Stimulated activated naive CD8-positive, alpha-beta T cell treated with anti-CD3 and anti-CD28 coated beads, Interleukin-15, amount 100 ng/mL, for 72 hours (primary cell): Measurements from ENCODE around the gene PPFIBP1.
A peak's percentile ranks its signal among the peaks of the same experiment; 100 is the strongest.
"Not testable (repeated sequence)": the region's sequence is repeated elsewhere in the genome, so short reads cannot be mapped to it uniquely, and the experiment has no call there.

ENCODE experiments used
- ATAC-seq: fragments of 150-1000 bp; cut with Tn5 transposase; 2 replicates; pipeline ENCODE4 v1.10.0; 2021; ENCODE audit warnings: mild to moderate bottlenecking, moderate library complexity
- DNase-seq, 2 donors: peaks; one replicate each; pipeline ENCODE4 v3.0.0; 2021 to 2022
- H3K27ac Mint-ChIP-seq, 2 donors: one replicate each; pipeline ENCODE4 v1.8.0; 2022; ENCODE audit warnings: mild to moderate bottlenecking in 2 of 2, mixed read lengths in 2 of 2, moderate library complexity in 2 of 2
- H3K27me3 Mint-ChIP-seq: one replicate; pipeline ENCODE4 v1.8.0; 2022; ENCODE audit warnings: mixed read lengths
- H3K4me1 Mint-ChIP-seq: one replicate; pipeline ENCODE4 v1.8.0; 2022; ENCODE audit warnings: mild to moderate bottlenecking, mixed read lengths
- H3K4me3 Mint-ChIP-seq, 2 donors: one replicate each; pipeline ENCODE4 v1.8.0; 2022; ENCODE audit warnings: mild to moderate bottlenecking in 2 of 2, mixed read lengths in 2 of 2, moderate library complexity in 1 of 2
- H3K9me3 Mint-ChIP-seq, 2 donors: one replicate each; pipeline ENCODE4 v1.8.0; 2022; ENCODE audit warnings: mixed read lengths in 2 of 2

The PPFIBP1 gene

GRCh38 chr12:27627853-27628469, 104.0 kb downstream of the PPFIBP1 start:
- H3K9me3 Mint-ChIP-seq, H3K27me3 Mint-ChIP-seq, DNase-seq: not testable (repeated sequence)
- peak overlapping the region; percentile 52 to 59 for H3K4me3 Mint-ChIP-seq
- peak; percentile 87 for ATAC-seq
- peaks cover 17% of the 10 kb centered on the region for H3K4me1 Mint-ChIP-seq
- H3K27ac Mint-ChIP-seq: peak overlapping the region in 1 of 2 donors; percentile 94

- not testable (repeated sequence) for H3K4me3 Mint-ChIP-seq, H3K9me3 Mint-ChIP-seq, ATAC-seq, DNase-seq, H3K27ac Mint-ChIP-seq, H3K27me3 Mint-ChIP-seq
- H3K4me1 Mint-ChIP-seq: peaks cover 11% of the 10 kb centered on the region
Measured at GRCh38 chr12:27630219-27630618, 106.2 kb downstream of the PPFIBP1 start.

GRCh38 chr12:27631365-27631764, 107.4 kb downstream of the PPFIBP1 start:
- ATAC-seq: no peak
- no peak for DNase-seq
- H3K4me3 Mint-ChIP-seq: no peak overlapping the region

GRCh38 chr12:27631813-27632491, 107.9 kb downstream of the PPFIBP1 start:
- H3K27ac Mint-ChIP-seq: no peak overlapping the region
- no peaks in the 10 kb centered on the region for H3K9me3 Mint-ChIP-seq
- no peak overlapping the region for H3K4me3 Mint-ChIP-seq
- H3K4me1 Mint-ChIP-seq: peaks cover 16% of the 10 kb centered on the region
- ATAC-seq (no peak), DNase-seq (no peak)
- H3K27me3 Mint-ChIP-seq: no peaks in the 10 kb centered on the region

More at GRCh38 chr12:27631365-27631764, 107.4 kb downstream of the PPFIBP1 start:
- Mint-ChIP-seq H3K27me3 (no peaks in the 10 kb centered on the region), H3K27ac (no peak overlapping the region), H3K9me3 (no peaks in the 10 kb centered on the region), H3K4me1 (peaks cover 11% of the 10 kb centered on the region)

- Mint-ChIP-seq H3K27ac (peak overlapping the region in 1 of 2 donors; percentile 13), H3K9me3 (no peaks in the 10 kb centered on the region), H3K4me3 (no peak overlapping the region), H3K27me3 (no peaks in the 10 kb centered on the region), H3K4me1 (peaks cover 13% of the 10 kb centered on the region)
- no peak for DNase-seq
- ATAC-seq: no peak
Measured at GRCh38 chr12:27635349-27635972, 111.5 kb downstream of the PPFIBP1 start.

GRCh38 chr12:27636569-27636968, 112.6 kb downstream of the PPFIBP1 start:
- ATAC-seq (peak; percentile 97), DNase-seq (peak in 1 of 2 donors; percentile 18)
- not testable (repeated sequence) for H3K27ac Mint-ChIP-seq, H3K27me3 Mint-ChIP-seq, H3K9me3 Mint-ChIP-seq
- H3K4me1 Mint-ChIP-seq: peaks cover 13% of the 10 kb centered on the region
- peak overlapping the region in 1 of 2 donors; percentile 45 for H3K4me3 Mint-ChIP-seq

- peaks cover 13% of the 10 kb centered on the region for H3K4me1 Mint-ChIP-seq
- ATAC-seq: no peak
Measured at GRCh38 chr12:27637524-27637923, 113.5 kb downstream of the PPFIBP1 start.

GRCh38 chr12:27639265-27639664, 115.3 kb downstream of the PPFIBP1 start:
- Mint-ChIP-seq H3K9me3 (no peaks in the 10 kb centered on the region), H3K4me1 (peaks cover 13% of the 10 kb centered on the region), H3K27ac (no peak overlapping the region), H3K4me3 (no peak overlapping the region), H3K27me3 (no peaks in the 10 kb centered on the region)
- ATAC-seq (no peak), DNase-seq (no peak)

More at GRCh38 chr12:27637524-27637923, 113.5 kb downstream of the PPFIBP1 start:
- no peaks in the 10 kb centered on the region for H3K27me3 Mint-ChIP-seq
- no peaks in the 10 kb centered on the region for H3K9me3 Mint-ChIP-seq
- H3K27ac Mint-ChIP-seq: no peak overlapping the region
- peak overlapping the region in 1 of 2 donors; percentile 23 for H3K4me3 Mint-ChIP-seq
- no peak for DNase-seq

GRCh38 chr12:27640566-27641200, 116.7 kb downstream of the PPFIBP1 start:
- not testable (repeated sequence) for ATAC-seq, H3K27ac Mint-ChIP-seq, H3K27me3 Mint-ChIP-seq, H3K4me3 Mint-ChIP-seq, H3K9me3 Mint-ChIP-seq, DNase-seq
- peaks cover 13% of the 10 kb centered on the region for H3K4me1 Mint-ChIP-seq

- not testable (repeated sequence) for DNase-seq, ATAC-seq, H3K4me1 Mint-ChIP-seq, H3K27ac Mint-ChIP-seq, H3K9me3 Mint-ChIP-seq, H3K4me3 Mint-ChIP-seq, H3K27me3 Mint-ChIP-seq
Measured at GRCh38 chr12:27642361-27642760, 118.4 kb downstream of the PPFIBP1 start.

GRCh38 chr12:27642892-27643291, 118.9 kb downstream of the PPFIBP1 start:
- not testable (repeated sequence) for H3K27me3 Mint-ChIP-seq, ATAC-seq, H3K4me1 Mint-ChIP-seq, H3K9me3 Mint-ChIP-seq, DNase-seq, H3K27ac Mint-ChIP-seq, H3K4me3 Mint-ChIP-seq

- H3K27ac Mint-ChIP-seq: no peak overlapping the region
- H3K4me1 Mint-ChIP-seq: no peaks in the 10 kb centered on the region
- H3K9me3 Mint-ChIP-seq: no peaks in the 10 kb centered on the region
- H3K27me3 Mint-ChIP-seq: no peaks in the 10 kb centered on the region
- DNase-seq (no peak), ATAC-seq (no peak)
- no peak overlapping the region for H3K4me3 Mint-ChIP-seq
Measured at GRCh38 chr12:27644158-27644845, 120.3 kb downstream of the PPFIBP1 start.

- ATAC-seq (no peak), DNase-seq (no peak)
- Mint-ChIP-seq H3K27me3 (no peaks in the 10 kb centered on the region), H3K4me3 (no peak overlapping the region), H3K27ac (no peak overlapping the region), H3K4me1 (no peaks in the 10 kb centered on the region), H3K9me3 (no peaks in the 10 kb centered on the region)
Measured at GRCh38 chr12:27645671-27646070, 121.7 kb downstream of the PPFIBP1 start.

GRCh38 chr12:27646149-27646548, 122.1 kb downstream of the PPFIBP1 start:
- Mint-ChIP-seq H3K4me3 (no peak overlapping the region), H3K27ac (no peak overlapping the region), H3K27me3 (no peaks in the 10 kb centered on the region), H3K9me3 (no peaks in the 10 kb centered on the region), H3K4me1 (no peaks in the 10 kb centered on the region)
- ATAC-seq (no peak), DNase-seq (no peak)

GRCh38 chr12:27650011-27650410, 126.0 kb downstream of the PPFIBP1 start:
- ATAC-seq (no peak), DNase-seq (no peak)
- Mint-ChIP-seq H3K4me3 (no peak overlapping the region), H3K4me1 (peaks cover 8% of the 10 kb centered on the region), H3K27ac (no peak overlapping the region), H3K27me3 (no peaks in the 10 kb centered on the region), H3K9me3 (no peaks in the 10 kb centered on the region)
